NCI-H2029 treated with DMSO at 0.1 percent for 48 hours (cell line): ENCODE data around the gene PLA2G3.
"Not testable (repeated sequence)": the region's sequence is repeated elsewhere in the genome, so short reads cannot be mapped to it uniquely, and the experiment has no call there.

ENCODE experiments used
- DNase-seq: peaks from one replicate; lab custom pipeline; 2025; lab: John Stamatoyannopoulos, UW

The PLA2G3 gene

GRCh38 chr22:31099841-31100761 lies 40.2 kb downstream of the PLA2G3 start:
- no peak for DNase-seq

- DNase-seq: no peak
Measured at GRCh38 chr22:31099386-31099785, 40.9 kb downstream of the PLA2G3 start.

- no peak for DNase-seq
Measured at GRCh38 chr22:31098632-31099110, 41.6 kb downstream of the PLA2G3 start.

- DNase-seq: no peak
Measured at GRCh38 chr22:31097941-31098631, 42.2 kb downstream of the PLA2G3 start.

- DNase-seq: not testable (repeated sequence)
Measured at GRCh38 chr22:31097539-31097938, 42.8 kb downstream of the PLA2G3 start.

GRCh38 chr22:31096657-31097279 lies 43.5 kb downstream of the PLA2G3 start:
- DNase-seq: no peak

GRCh38 chr22:31095637-31096249 lies 44.6 kb downstream of the PLA2G3 start:
- no peak for DNase-seq

- no peak for DNase-seq
Measured at GRCh38 chr22:31094741-31095140, 45.6 kb downstream of the PLA2G3 start.

GRCh38 chr22:31094021-31094551 lies 46.2 kb downstream of the PLA2G3 start:
- DNase-seq: no peak

- no peak for DNase-seq
Measured at GRCh38 chr22:31093086-31093850, 47.0 kb downstream of the PLA2G3 start.

- DNase-seq: no peak
Measured at GRCh38 chr22:31092161-31092560, 48.1 kb downstream of the PLA2G3 start.

- DNase-seq: no peak
Measured at GRCh38 chr22:31091106-31091975, 49.0 kb downstream of the PLA2G3 start.

- no peak for DNase-seq
Measured at GRCh38 chr22:31090217-31091085, 49.9 kb downstream of the PLA2G3 start.

GRCh38 chr22:31089160-31090100 lies 50.9 kb downstream of the PLA2G3 start:
- DNase-seq: no peak

- DNase-seq: no peak
Measured at GRCh38 chr22:31088233-31088986, 51.9 kb downstream of the PLA2G3 start.

GRCh38 chr22:31087744-31088215 lies 52.5 kb downstream of the PLA2G3 start:
- no peak for DNase-seq

GRCh38 chr22:31086703-31087330 lies 53.5 kb downstream of the PLA2G3 start:
- no peak for DNase-seq
